ENCODE results near the gene NBPF11. TPM values are rescaled to one million over a fixed set of nuclear protein-coding genes. Genes with fewer than 3 reads are reported as not detected.

NBPF11 gene
- total and polyA plus RNA-seq, 2 of the 8 experiments (the other 6 are each of a cell fraction or from before 2014, with no cell fraction given), result 8.7 to 9.2 TPM

DNA sequence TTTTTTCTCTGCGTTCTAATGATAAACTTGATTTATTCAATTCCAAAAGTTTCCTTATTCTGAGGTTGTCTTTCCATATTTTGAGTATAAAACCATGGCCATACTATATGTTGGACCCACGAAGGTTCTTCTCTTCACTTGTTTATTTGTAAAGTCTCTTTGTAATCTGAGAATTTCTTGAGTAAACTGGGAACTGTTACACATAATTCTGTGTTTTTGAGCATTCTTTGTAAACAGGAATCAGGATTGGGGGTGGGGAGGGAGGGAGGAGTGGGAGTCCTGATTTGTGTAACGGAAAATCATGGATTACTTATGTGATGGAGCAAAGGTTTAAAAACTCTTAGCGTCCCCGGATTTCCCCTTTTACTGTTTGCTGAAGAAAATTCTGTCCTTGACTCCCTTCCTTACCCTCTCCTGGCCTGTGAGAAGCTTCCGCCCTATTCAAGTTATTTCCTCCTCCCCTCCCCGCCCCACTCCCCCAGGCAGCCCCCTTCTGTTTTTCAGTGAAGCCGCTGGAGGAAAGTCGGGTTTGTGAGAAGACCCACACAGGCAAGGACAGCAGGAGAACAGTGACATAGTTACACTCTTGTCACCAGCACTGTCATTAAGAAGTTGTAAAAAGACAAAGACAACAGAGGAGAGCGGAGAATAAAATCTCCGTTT, 6.4 kb upstream of the NBPF11 start:
- Histone ChIP-seq H3K14ac (ENCODE audit: insufficient read length) (no peak overlapping the region), H3K18ac (ENCODE audit: extremely low read depth, low read length) (no peak overlapping the region), H3K4me2 (ENCODE audit: insufficient read depth in 1 of 2, low read depth in 2 of 2, low read length in 2 of 2) (no peak overlapping the region), H3K79me1 (ENCODE audit: low read depth, low read length) (no peaks in the 10 kb centered on the region), H2BK15ac (ENCODE audit: low read length) (no peak overlapping the region), H2AK5ac (ENCODE audit: low read depth, low read length) (no peak overlapping the region), H3K36me3 (ENCODE audit: control insufficient read depth in 2 of 4, insufficient read depth in 4 of 4, low read length in 3 of 4) (no peaks in the 10 kb centered on the region), H2BK5ac (ENCODE audit: low read depth, low read length) (no peak overlapping the region), H4K91ac (replicated peaks; ENCODE audit: insufficient read length, low read length) (no peak overlapping the region), H2AFZ (ENCODE audit: low read length) (no peak overlapping the region), H3K9ac (replicated peaks in 1 of 4; ENCODE audit: extremely low read depth in 1 of 4, low read depth in 3 of 4, low read length in 3 of 4) (no peak overlapping the region), H2BK20ac (ENCODE audit: low read length) (no peak overlapping the region), H3K4me3 (ENCODE audit: extremely low read depth in 1 of 4, insufficient read depth in 2 of 4, low read depth in 3 of 4, low read length in 4 of 4) (no peak overlapping the region), H4K20me1 (replicated peaks in 1 of 2; ENCODE audit: control insufficient read depth in 1 of 2, insufficient read depth in 2 of 2, low read length in 2 of 2) (no peaks in the 10 kb centered on the region), H2BK12ac (ENCODE audit: low read depth, low read length) (no peak overlapping the region), H4K5ac (ENCODE audit: insufficient read length, low read depth, low read length) (no peak overlapping the region), H3K56ac (replicated peaks; ENCODE audit: insufficient read length, low read depth, low read length) (no peak overlapping the region), H3K4ac (replicated peaks; ENCODE audit: insufficient read length, low read depth, low read length) (no peak overlapping the region), H3K79me2 (ENCODE audit: control insufficient read depth in 1 of 2, insufficient read depth in 2 of 2, low read length in 2 of 2) (no peaks in the 10 kb centered on the region), H3K23me2 (ENCODE audit: low read depth, low read length) (no peaks in the 10 kb centered on the region), H3K27ac (ENCODE audit: low read depth, low read length) (no peak overlapping the region), H2BK120ac (replicated peaks; ENCODE audit: low read depth, low read length) (no peak overlapping the region), H4K8ac (ENCODE audit: extremely low read depth, insufficient read depth, low read length) (no peak overlapping the region), H3K27me3 (replicated peaks in 1 of 4; ENCODE audit: control insufficient read depth in 3 of 4, extremely low read depth in 1 of 4, insufficient read depth in 3 of 4, low read length in 3 of 4) (no peaks in the 10 kb centered on the region), H3K9me3 (ENCODE audit: insufficient read depth in 2 of 2, low read depth in 1 of 2, low read length in 1 of 2) (no peaks in the 10 kb centered on the region), H3K23ac (ENCODE audit: insufficient read length) (no peak overlapping the region), H3K4me1 (replicated peaks in 1 of 4; ENCODE audit: control insufficient read depth in 3 of 4, insufficient read depth in 4 of 4, low read length in 3 of 4) (no peaks in the 10 kb centered on the region)
- POLR2A ChIA-PET (ENCODE audit: partially characterized antibody), result interaction anchor here (1.4 kb wide), 1 partner anchor 105 kb away, joined by 4 read pairs; no protein-coding TSS in a partner anchor
- FAIRE-seq (no peak), DNase-seq (ENCODE audit: low read depth in 1 of 2, low spot score in 2 of 2) (no peak)
- TF ChIP-seq JUND (IDR thresholded peaks at IDR 0.05; ENCODE audit: low read length), result no peak
- no peak for TF ChIP-seq NRF1 (IDR thresholded peaks at IDR 0.05; ENCODE audit: low read depth, low read length)
- no peak for TF ChIP-seq CBX8 (IDR thresholded peaks at IDR 0.05; ENCODE audit: borderline replicate concordance, low read depth, low read length)
- TF ChIP-seq POLR2AphosphoS5 (IDR thresholded peaks at IDR 0.05; ENCODE audit: low read depth, low read length), result no peak
- TF ChIP-seq HDAC2 (IDR thresholded peaks at IDR 0.05; ENCODE audit: borderline replicate concordance in 1 of 2, low read depth in 2 of 2, low read length in 2 of 2), result no peak
- TF ChIP-seq KDM4A (IDR thresholded peaks at IDR 0.05; ENCODE audit: low read depth, low read length, severe bottlenecking), result no peak
- no peak for TF ChIP-seq MAFK (IDR thresholded peaks at IDR 0.05; ENCODE audit: low read depth, low read length)
- TF ChIP-seq PHF8 (conservative IDR thresholded peaks at IDR 0.05; ENCODE audit: low read depth, low read length), result no peak
- TF ChIP-seq CREB1 (IDR thresholded peaks at IDR 0.05), result no peak
- no peak for TF ChIP-seq SAP30 (IDR thresholded peaks at IDR 0.05; ENCODE audit: insufficient read depth, insufficient replicate concordance, low read length)
- no peak for TF ChIP-seq BCL11A (IDR thresholded peaks at IDR 0.05; ENCODE audit: low read depth in 2 of 2, low read length in 2 of 2)
- CTCF ChIA-PET (ENCODE audit: partially characterized antibody), result no interaction called here
- WGBS, 2 experiments (ENCODE audit: extremely low coverage in 1 of 2, insufficient coverage in 1 of 2, insufficient read length in 1 of 2, insufficient replicate concordance in 2 of 2, low coverage in 1 of 2, low lambda C conversion rate in 2 of 2, missing lambda C conversion rate in 1 of 2), result 84% methylated on average over 4 of the region's 11 CpGs; no CpG with 5 or more reads in 1 of the 2 experiments

Measured in H1 (cell line).